GM21423 (cell line): ENCODE data around the gene TMEM184A.
"Not testable (repeated sequence)": the region's sequence is repeated elsewhere in the genome, so short reads cannot be mapped to it uniquely, and the experiment has no call there.

Source experiments
- ATAC-seq: cut with Tn5 transposase; IDR thresholded peaks from one replicate; pipeline ENCODE4 v1.9.1; 2021; ENCODE audit warnings: mild to moderate bottlenecking, moderate library complexity; ENCODE audit not compliant: unreplicated experiment

TMEM184A gene

DNA sequence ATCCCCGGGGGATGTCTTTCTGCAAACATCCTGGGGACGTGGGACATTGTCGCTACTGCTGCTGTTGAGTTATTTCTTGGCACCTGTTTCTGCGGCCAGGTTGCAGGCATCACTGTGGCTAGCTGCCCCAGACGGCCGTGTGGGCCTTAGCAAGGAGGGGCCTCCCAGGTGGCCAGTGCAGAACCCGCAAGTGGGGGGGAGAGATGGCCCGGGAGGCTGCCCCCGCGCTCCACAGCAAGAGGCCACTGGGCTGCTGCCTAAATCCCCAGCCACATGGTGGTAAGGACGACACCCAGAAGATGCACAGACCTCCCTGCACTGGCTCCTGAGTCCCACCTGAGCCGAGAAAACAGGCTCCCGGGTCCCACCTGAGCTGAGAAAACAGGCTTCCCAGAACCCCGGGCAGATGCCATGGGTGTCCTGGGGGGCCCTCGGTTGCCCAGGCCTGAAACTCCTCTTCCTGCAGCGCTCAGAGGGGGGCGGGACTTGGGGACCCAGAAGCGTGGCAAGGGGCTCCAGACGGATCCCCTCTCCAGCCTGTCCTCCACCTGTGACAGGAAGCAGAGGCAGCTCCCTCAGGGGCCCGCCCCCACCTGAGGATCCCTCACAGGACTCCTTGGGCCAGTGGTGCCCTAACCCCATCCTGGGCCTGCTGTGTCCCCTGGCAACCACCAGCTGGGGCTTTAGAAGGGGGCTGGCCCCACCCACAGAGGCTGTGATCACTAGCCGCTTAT is 26.5 kb downstream of the TMEM184A start:
- ATAC-seq: no peak

DNA sequence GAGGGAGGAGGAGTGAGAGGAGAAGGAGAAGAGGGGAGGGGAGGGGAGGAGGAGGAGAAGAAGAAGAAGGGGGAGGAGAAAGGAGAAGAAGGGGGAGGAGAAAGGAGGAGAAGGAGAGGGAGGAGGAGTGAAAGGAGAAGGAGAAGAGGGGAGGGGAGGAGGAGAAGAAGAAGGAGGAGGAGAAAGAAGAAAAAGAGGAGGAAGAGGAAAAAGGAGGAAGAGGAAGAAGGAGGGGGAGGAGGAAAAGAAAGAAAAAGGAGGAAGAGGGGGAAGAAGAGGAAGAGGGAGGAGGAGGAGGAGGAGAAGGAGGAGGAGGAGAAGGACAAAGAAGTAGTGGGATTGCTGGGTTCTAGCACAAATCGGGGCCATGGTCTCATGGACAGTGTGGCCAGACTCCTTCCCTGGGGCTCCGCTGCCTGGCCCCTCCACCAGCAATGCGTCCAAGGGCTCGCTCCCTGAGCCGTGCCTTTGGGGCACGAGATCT is 29.7 kb downstream of the TMEM184A start:
- ATAC-seq: no peak

DNA sequence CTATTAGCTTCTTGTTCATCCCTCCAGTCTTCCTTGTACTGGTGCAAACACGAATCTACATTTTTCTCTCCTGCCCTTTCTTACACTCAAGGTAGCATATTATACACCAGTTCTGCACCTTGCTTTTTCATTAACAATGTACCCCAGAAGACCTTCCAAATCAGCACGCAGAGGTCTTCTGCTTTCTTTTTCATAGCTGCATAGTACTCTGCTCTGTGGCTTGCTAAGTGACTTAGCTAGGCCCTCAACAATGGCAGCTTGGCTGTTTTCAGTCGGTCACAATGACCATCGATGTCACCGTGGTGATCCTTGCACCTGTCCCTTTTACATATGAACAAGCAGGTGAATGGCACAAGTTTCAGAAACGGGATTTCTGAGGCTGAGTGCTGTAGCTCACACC is 30.6 kb downstream of the TMEM184A start:
- no peak for ATAC-seq

DNA sequence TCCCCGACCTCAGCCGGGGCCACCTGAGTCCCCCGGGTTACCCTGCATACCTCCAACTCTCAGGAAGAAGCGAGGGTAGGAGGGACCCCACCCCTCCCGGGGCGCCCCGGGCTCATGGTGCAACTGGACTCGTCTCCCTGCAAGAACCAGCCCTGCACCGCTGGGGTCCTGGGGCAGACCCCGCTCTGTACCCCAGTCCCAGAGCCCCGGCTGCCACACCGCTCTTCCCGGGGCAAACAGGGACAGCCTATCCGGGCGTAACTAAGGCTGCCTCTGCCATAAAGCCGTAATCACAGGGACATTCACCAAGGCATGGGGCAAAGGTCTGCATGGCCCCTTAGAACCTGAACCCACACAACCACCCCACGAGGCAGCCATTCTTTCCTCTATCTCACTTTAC is 32.2 kb downstream of the TMEM184A start:
- no peak for ATAC-seq

DNA sequence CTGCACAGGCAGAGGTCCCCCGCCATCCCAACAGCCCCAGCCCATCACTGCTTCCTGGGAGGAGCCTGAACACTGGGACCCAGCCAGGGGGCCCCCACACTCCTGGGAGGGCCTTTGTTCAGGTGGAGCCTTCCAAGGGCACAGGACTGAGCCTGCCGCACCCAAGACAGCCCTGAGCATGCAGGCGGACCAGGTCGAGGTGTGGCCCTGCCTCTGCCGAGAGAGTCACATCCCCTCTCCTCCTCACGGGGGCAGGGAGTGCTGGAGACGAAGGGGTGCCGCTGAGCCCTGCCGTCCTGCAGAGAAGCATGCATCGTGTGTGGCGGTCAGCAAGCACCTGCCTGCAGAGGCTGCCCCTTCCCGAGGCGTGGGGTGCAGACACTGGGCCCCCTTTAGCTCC is 32.8 kb downstream of the TMEM184A start:
- ATAC-seq: no peak

DNA sequence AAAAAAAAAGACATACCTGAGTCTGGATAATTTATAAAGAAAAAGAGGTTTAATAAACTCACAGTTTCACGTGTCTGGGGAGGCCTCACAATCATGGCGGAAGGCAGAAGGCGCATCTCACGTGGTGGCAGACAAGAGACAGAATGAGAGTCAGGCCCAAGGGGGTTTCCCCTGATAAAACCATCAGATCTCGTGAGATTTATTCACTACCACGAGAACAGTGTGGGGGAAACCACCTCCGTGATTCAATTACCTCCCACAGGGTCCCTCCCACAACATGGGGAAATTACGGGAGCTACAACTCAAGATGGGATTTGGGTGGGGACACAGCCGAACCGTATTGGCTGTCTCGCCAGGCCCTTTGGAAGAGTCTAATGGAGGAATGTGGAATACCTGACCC is 34.5 kb downstream of the TMEM184A start:
- no peak for ATAC-seq

DNA sequence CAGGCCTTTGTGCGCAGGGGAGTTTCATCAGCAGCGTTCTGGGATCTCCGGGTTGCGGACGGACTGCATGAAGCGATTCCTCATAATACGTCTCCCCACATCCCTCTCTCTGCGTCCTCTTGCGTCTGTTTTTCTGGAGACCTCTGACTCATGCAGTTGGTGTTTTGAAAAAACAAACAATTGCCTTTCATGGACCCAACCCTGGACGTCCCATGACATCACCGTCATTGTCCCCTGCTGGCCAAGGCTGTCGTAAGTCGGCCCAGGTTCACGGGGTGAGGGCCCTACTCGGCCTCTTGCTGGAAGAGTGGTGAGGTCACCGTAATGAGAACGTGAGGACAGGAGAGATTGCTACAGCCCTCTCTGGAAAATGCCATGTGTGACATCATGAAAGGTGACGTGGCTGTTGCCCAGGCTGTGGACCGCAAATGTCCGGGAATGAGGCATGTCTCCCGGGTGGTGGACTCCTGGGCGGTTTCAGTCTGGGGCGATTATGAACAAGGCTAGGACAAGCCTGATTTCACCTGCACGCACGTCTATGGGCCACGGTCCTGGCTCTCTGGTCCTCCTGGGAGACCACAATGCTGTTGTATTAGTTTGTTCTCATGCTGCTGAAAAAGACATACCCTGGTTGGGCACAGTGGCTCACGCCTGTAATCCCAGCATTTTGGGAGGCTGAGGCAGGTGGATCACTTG is 35.3 kb downstream of the TMEM184A start:
- no peak for ATAC-seq

DNA sequence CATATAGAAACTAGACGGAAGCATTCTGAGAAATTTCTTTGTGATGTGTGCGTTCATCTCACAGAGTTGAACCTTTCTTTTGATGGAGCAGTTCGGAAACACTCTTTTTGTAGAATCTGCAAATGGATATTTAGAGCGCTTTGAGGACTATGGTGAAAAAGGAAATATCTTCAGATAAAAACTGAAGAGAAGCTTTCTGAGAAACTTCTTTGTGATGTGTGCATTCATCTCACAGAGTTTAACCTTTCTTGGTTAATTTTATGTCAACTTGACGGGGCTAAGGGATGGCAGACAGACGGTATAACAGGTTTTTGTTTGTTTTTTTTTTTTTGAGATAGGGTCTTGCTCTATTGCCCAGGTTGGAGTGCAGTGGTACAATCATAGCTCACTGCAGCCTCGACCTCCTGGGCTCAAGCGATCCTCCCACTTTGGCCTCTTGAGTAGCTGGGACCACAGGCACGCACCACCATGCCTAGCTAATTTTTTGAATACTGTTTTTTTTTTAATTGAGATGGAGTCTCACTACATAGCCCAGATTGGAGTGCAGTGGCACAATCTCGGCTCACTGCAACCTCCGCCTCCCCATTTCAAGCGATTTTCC is 36.6 kb downstream of the TMEM184A start:
- ATAC-seq: not testable (repeated sequence)

DNA sequence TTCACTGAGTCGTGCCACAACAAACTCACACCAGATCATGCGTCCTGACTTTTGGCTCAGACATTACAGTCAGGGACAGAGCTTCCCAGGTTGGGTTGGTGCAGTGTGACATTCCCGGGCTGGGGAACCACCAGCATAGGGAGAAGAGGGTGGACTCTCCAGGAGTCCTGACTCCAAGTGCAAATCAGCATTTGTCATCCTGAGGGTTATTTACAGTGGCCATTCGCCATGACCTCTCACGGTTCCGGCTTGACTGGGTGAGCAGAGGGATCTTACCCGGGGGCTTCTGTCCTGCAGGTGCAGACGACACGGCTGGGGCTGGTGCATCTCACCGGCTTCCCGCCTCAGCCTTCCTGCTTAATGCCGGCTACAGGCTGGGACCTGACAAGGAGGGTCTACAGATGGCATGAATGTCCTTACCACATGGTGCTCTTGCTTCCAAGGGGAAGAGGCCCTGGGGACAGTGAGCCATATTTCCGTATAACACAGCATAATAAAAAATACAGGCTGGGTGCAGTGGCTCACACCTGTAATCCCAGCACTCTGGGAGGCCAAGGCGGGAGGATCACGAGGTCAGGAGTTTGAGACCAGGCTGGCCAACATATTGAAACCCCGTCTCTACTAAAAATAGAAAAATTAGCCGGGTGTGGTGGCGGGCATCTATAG is 39.3 kb downstream of the TMEM184A start:
- ATAC-seq: no peak

DNA sequence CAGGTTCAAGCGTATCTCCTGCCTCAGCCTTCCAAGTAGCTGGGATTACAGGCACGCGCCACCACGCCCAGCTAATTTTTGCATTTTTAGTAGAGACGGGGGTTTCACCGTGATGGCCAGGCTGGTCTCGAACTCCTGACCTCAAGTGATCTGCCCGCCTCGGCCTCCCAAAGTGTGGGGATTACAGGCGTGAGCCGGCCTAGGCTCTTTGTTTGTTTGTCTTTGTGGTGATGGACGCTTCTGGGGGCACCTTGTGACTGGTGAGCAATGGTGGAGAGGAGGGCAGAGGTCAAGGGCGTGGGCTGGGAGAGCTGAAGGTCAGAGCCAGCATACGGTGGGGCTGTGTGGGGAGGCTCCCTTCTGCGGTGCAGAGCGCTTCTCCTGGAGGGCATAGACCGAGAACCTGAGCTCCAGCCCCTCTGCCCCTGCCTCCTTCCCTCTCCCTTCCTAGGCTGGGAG is 40.5 kb downstream of the TMEM184A start:
- not testable (repeated sequence) for ATAC-seq

DNA sequence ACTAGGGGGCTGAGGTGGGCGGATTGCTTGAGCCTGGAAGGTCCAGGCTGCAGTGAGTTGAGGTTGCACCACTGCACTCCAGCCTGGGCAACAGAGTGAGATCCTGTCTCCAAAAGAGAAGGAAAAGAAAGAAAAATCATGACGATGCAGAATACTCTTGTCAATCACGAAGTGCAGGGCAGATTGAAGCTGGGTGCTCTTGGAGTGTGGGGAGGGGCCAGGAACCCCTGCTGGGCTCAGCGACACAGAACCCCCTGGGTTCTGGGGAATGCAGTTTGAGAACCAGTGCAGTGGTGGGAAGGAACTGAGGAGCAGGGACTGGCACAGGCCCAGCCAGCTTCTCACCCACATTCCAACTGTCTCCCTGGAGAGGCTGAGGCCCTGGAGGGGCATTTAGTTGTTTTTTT is 41.0 kb downstream of the TMEM184A start:
- no peak for ATAC-seq

DNA sequence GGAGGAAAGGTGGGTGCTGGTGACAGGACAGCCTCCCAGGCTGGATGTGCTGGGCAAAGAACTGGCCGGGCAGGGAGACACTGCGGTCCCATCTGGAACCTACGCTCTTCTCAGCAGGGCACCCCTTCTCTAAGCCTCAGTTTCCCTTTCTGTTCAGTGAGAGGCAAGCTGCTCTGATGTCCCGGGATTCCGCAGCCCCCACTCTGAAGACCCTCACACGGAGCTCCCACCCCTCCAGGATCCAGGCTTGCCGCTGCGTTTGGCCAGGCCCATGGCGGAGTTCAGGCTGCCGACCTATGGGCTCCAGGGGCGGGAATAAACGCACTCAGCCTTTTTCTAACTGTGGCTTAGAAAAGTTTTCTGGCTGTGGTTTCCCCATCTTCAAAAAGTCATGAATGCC is 41.6 kb downstream of the TMEM184A start:
- ATAC-seq: no peak

DNA sequence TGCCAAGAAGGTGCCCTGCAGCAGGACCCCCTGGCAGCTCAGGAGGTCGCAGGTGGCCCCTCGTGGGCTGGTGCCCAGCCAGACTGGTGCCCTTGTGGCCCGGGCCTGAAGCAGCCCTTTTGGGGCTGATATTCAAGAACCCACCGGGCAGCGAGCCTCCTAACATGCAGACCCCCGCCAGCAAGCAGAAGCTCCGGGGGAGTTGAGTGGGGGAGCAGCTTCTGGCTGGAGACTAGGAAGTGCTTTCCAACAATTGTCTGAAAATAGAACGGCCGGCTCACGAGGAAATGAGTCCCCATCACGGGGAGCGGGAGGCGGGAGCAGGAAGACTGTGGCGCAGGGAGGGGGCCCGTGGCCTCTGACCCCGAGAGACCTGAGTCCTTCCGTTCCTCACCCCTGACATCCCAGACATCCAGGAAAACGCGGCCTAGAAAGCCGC is 42.3 kb downstream of the TMEM184A start:
- no peak for ATAC-seq

DNA sequence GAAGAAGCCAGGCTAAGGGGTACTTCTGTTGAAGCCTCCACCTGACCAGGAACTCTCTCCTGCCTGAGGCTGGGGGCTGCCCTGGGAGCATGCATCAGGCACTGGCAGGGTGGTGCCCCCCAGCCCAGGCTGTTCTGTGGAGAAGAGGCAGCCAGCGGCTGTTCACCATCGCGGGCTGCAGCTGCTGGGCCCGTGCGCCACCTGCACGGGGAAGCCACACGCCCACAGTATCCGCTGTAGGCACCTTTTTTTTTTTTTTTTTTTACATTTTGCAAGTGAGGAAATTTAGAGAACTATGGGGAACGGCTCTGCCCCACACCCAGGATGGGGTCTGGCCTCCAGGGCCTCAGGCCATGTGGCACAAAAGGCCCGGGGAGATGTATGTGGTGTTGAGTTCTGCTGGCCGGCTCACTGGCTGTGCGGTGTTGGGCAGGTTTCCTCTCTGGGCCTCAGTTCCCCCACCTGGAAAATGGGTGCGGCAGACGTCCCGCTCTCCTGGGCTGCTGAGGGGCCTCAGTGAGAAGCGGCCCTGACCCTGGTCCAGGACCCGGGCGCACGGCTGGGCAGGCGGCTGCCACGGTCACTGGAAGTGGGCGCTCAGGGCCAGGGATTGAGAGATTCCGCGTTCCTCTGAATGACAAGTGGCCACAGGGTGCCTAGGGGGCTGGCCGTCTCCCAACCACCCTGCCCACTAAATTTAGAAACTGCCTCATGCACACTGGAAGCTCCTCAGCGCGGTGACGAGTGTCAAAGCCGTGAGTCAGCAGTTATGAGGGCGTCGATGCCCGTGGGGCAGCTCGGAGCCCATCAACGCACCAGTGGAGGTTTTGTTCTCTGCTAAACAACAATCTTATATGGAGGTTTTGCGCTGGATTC is 43.0 kb downstream of the TMEM184A start:
- no peak for ATAC-seq

DNA sequence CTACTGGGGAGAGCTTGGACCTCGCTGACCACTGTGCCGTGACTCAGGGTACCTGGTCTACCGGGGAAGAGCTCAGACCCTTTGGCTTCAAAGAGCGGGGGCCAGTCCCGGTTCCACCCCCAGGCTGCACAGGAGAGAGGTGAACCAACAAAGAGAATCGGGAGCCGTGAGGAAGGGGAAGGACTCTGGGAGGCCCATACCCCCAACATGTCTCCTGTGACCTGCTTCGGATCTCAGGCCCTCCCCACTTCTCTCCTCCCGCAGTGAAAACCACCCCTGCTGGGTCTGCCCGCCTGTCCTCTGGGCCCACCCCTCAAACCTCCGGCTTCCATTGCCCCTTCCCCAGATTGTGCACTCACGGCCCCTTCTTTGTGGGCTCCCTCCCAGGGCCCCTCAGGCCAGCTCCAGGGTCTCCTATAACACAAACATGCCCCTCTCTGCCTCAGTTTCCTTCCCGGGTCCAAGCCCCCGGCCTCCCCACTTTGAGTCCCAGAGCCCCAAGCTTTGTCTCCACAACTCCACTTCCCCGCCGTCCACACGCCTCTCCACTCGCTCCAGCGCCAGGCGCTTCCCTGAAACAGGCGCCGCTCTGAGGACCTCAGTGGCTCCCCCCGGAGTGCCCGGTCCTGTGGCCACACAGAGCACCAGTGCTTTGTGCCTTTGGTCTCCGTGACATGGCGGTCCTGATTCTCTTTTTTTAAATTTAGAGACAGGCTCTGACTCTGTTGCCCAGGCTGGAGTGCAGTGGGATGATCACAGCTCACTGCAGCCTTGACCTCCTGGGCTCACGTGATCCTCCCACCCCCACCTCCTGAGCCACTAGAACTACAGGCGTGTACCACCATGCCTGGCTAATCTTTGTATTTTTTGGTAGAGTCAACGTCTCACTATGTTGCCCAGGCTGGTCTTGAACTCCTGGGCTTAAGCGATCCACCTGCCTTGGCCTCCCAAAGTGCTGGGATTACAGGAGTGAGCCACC is 44.3 kb downstream of the TMEM184A start:
- no peak for ATAC-seq

DNA sequence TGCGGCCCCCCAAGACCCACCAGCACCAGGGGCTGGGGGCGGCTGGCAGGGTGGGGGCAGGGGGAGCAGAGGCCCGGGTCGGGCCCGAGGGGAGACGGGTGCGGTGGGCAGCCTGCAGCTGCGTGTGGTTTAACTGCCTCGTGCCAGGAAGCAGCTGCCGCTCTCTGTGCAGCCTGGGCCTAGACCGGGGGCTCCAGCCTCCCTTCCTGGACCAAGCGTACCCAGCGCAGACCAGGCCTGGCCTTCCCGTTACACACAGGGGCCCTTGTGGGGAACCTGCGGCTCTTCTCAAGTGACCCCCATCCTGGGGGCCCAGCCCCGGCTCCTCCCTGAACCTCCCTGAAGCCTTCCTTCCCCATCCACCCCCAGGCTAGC is 45.2 kb downstream of the TMEM184A start:
- no peak for ATAC-seq

DNA sequence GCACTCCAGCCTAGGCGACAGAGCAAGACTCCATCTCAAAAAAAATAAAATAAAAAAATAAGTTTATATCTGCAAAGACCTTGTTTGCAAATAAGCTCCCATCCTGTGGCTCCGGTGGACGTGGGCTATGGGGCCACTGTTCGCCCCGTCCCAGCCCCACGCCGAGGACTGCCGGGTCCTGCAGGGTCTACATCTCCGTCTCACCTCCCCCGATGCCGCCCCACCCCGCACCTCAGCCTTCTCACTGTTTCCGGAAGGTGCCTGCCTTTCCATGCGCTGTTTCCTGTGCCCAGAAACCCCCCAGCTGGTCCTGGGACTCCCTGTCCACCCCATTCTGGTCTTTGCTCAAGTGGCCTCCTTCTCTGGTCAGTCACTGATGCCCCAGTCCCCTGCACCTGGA is 46.8 kb downstream of the TMEM184A start:
- no peak for ATAC-seq

DNA sequence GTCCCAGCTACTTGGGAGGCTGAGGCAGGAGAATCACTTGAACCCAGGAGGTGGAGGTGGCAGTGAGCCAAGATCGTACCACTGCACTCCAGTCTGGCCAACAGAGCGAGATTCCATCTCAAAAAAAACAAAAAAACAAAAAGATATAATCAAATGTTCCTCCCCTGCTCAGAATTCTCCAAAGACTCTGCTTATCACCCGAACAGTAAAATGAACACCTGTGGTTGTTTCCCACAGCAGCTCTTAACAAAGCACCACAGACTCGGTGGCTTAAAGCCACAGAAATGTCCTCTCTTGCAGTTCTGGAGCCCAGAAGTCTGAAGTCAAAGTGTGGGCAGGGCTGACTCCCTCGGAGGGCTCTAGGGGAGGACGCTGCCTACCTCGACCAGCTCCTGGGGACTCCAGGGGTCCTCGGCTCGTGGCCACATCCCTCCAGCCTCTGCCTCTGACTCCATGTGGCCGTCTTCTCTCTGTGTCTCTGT is 47.7 kb downstream of the TMEM184A start:
- ATAC-seq: no peak
